Keratinocyte (primary cell): ENCODE data around the gene CUL4B. TPM values are rescaled to one million over a fixed set of nuclear protein-coding genes. Genes with fewer than 3 reads are reported as not detected.

Source experiments
- DNase-seq: peaks from one replicate; pipeline ENCODE4 v3.0.0-alpha.2; 2011; ENCODE audit warnings: low read depth, missing footprints, low spot score
- FAIRE-seq: peaks from 2 replicates; lab custom pipeline; 2011; peaks lifted over from hg19 to GRCh38; lab: Jason Lieb, UNC
- H2AFZ ChIP-seq: 2 replicates; pipeline ENCODE4 v1.6.0; 2012; ENCODE audit warnings: low read length, control low read depth, inconsistent platforms; ENCODE audit not compliant: control insufficient read depth
- H3K27ac ChIP-seq: 2 replicates; pipeline ENCODE4 v1.5.1; 2011; ENCODE audit warnings: low read length; ENCODE audit not compliant: control insufficient read depth, insufficient read depth
- H3K27me3 ChIP-seq: 3 replicates; pipeline ENCODE4 v1.6.0; 2011; ENCODE audit warnings: low read length; ENCODE audit not compliant: control insufficient read depth, insufficient read depth; ENCODE audit errors: extremely low read depth
- H3K36me3 ChIP-seq, 2 experiments: 2 replicates in 1 of 2; 3 replicates in 1 of 2; pipeline ENCODE4 v1.5.1; 2011; ENCODE audit warnings: low read length in 2 of 2, mild to moderate bottlenecking in 1 of 2; ENCODE audit not compliant: control insufficient read depth in 2 of 2, insufficient read depth in 2 of 2; ENCODE audit errors: extremely low read depth in 1 of 2
- H3K4me1 ChIP-seq: 3 replicates; pipeline ENCODE4 v1.5.1; 2011; ENCODE audit warnings: low read length; ENCODE audit not compliant: control insufficient read depth, insufficient read depth; ENCODE audit errors: extremely low read depth
- H3K4me2 ChIP-seq: 3 replicates; pipeline ENCODE4 v1.6.0; 2011; ENCODE audit warnings: low read depth, low read length; ENCODE audit not compliant: control insufficient read depth, insufficient read depth; ENCODE audit errors: extremely low read depth
- H3K4me3 ChIP-seq, 3 experiments: fragments of 200-600 bp in 1 of 3; sonication (generic) in 1 of 3; 2 replicates in 2 of 3; 3 replicates in 1 of 3; pipeline ENCODE4 v1.5.1; 2011 to 2016; ENCODE audit warnings: low read length in 3 of 3, mild to moderate bottlenecking in 3 of 3, control low read depth in 2 of 3, inconsistent platforms in 1 of 3, low read depth in 1 of 3, mixed read lengths in 1 of 3, mixed run types in 1 of 3, moderate library complexity in 1 of 3; ENCODE audit not compliant: control insufficient read depth in 2 of 3, insufficient read depth in 2 of 3; ENCODE audit errors: extremely low read depth in 1 of 3
- H3K79me2 ChIP-seq: 2 replicates; pipeline ENCODE4 v1.6.0; 2012; ENCODE audit warnings: low read length; ENCODE audit not compliant: control insufficient read depth, insufficient read depth
- H3K9ac ChIP-seq: 3 replicates; pipeline ENCODE4 v1.6.0; 2011; ENCODE audit warnings: low read length; ENCODE audit not compliant: control insufficient read depth, insufficient read depth; ENCODE audit errors: extremely low read depth
- H3K9me1 ChIP-seq: 3 replicates; pipeline ENCODE4 v1.6.0; 2011; ENCODE audit warnings: low read length; ENCODE audit not compliant: control insufficient read depth, insufficient read depth; ENCODE audit errors: extremely low read depth
- H3K9me3 ChIP-seq: 2 replicates; pipeline ENCODE4 v1.5.1; 2012; ENCODE audit warnings: low read depth, low read length; ENCODE audit not compliant: control insufficient read depth
- H4K20me1 ChIP-seq: 3 replicates; pipeline ENCODE4 v1.6.0; 2011; ENCODE audit warnings: low read length; ENCODE audit not compliant: control insufficient read depth, insufficient read depth; ENCODE audit errors: extremely low read depth
- EZH2 ChIP-seq: IDR thresholded peaks from one replicate; pipeline ENCODE4 v1.6.1; 2012; ENCODE audit warnings: inconsistent platforms, mild to moderate bottlenecking, low read length, moderate library complexity
- dilution Hi-C: fragments of 300-500 bp; cut with MboI; formaldehyde crosslinking; loops from one replicate; pipeline ENCODE4 v1.7.0; 2020; ENCODE audit warnings: low sequenced_read_pairs; ENCODE audit not compliant: extremely low pct_ligation_motif_present
- polyA plus RNA-seq, 5 experiments: library from polyadenylated mRNA; depleted of rRNA in 3 of 5; stranded (reverse) in 3 of 5; stranded (forward) in 1 of 5; unstranded in 1 of 5; fragments of >200 nt; gene quantifications; 1 replicate in 1 of 5; 2 replicates in 3 of 5; 3 replicates in 1 of 5; pipeline versions ENCODE4 v1.2.1 to v1.2.3, GENCODE V29; 2011 to 2012; ENCODE audit warnings: missing spikeins in 2 of 5, low read depth in 1 of 5, low replicate concordance in 1 of 5
- TF ChIP-seq, protein P1 (sequence below), 3 experiments: IDR thresholded peaks in 1 of 3; conservative IDR thresholded peaks in 1 of 3; optimal IDR thresholded peaks in 1 of 3; 2 replicates in 2 of 3; 3 replicates in 1 of 3; pipeline versions ENCODE3 to v1.5.1; 2011; ENCODE audit warnings: low read length in 3 of 3, mild to moderate bottlenecking in 3 of 3, moderate library complexity in 2 of 3, control low read depth in 1 of 3, inconsistent platforms in 1 of 3; ENCODE audit not compliant: insufficient read depth in 2 of 3; ENCODE audit errors: extremely low read depth in 1 of 3

CUL4B gene
- polyA plus RNA-seq, 1 donor (not counting 4 experiments of a cell fraction or from before 2014, with no cell fraction given): 23.3 TPM

DNA sequence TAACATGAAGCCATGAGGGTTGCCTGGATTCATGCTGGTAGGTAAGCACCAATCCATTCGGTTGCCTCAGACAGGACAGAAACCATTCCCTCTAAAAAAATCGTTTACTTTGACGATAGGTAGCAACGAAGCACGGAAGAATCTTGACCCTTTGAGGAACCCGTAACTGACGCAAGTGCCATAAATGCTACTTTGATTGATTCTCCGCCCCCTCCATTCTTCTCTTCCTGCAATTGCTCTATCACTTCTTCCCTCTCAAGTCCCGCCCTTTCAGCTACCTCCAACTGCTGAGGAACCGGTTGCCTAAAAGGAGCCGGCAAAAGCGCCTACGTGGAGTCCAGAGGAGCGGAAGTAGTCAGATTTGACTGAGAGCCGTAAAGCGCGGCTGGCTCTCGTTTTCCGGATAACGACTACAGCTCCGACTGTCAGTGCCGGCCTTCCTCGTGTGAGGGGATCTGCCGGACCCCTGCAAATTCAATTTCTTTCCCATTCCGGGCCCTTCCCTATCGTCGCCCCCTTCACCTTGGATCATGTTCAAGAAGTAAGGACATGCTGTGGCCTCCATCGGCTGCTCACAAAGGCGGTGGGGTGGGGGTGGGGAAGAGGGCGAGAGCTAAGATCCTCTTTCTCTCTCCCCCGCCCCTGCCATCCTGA lies 43.1 kb upstream of the CUL4B start, which contains the start of gene MCTS1:
MCTS1 (plus strand) TSS at position 395 of the 654 bp plus-strand sequence; CDS start at position 531, 136 bp downstream.
- peaks cover 17% of the 10 kb centered on the region for H3K79me2 ChIP-seq
- H3K9me1 ChIP-seq: no peaks in the 10 kb centered on the region
- H3K27me3 ChIP-seq: no peaks in the 10 kb centered on the region
- TF ChIP-seq, protein P1, sequence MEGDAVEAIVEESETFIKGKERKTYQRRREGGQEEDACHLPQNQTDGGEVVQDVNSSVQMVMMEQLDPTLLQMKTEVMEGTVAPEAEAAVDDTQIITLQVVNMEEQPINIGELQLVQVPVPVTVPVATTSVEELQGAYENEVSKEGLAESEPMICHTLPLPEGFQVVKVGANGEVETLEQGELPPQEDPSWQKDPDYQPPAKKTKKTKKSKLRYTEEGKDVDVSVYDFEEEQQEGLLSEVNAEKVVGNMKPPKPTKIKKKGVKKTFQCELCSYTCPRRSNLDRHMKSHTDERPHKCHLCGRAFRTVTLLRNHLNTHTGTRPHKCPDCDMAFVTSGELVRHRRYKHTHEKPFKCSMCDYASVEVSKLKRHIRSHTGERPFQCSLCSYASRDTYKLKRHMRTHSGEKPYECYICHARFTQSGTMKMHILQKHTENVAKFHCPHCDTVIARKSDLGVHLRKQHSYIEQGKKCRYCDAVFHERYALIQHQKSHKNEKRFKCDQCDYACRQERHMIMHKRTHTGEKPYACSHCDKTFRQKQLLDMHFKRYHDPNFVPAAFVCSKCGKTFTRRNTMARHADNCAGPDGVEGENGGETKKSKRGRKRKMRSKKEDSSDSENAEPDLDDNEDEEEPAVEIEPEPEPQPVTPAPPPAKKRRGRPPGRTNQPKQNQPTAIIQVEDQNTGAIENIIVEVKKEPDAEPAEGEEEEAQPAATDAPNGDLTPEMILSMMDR (optimal IDR thresholded peaks at IDR 0.05 in 1 of 3, IDR thresholded peaks at IDR 0.05 in 1 of 3, conservative IDR thresholded peaks at IDR 0.05 in 1 of 3; ENCODE audit: extremely low read depth in 1 of 3, insufficient read depth in 2 of 3, low read length in 3 of 3): no peak
- no peak for TF ChIP-seq EZH2
- peak within 1 kb of the TSS; percentile 77 for H3K4me2 ChIP-seq
- H3K9ac ChIP-seq: peak within 1 kb of the TSS; percentile 87
- H4K20me1 ChIP-seq: no peaks in the 10 kb centered on the region
- FAIRE-seq: no peak
- no peaks in the 10 kb centered on the region for H3K4me1 ChIP-seq
- H3K9me3 ChIP-seq: no peaks in the 10 kb centered on the region
- H2AFZ ChIP-seq: peak within 1 kb of the TSS; percentile 68
- peak within 1 kb of the TSS; percentile 87 for H3K27ac ChIP-seq
- peak within 1 kb of the TSS; percentile 63 to 85 (median 83) for H3K4me3 ChIP-seq
- dilution Hi-C loops: no loop called here
- no peaks in the 10 kb centered on the region for H3K36me3 ChIP-seq
- peak; percentile 69 for DNase-seq

DNA sequence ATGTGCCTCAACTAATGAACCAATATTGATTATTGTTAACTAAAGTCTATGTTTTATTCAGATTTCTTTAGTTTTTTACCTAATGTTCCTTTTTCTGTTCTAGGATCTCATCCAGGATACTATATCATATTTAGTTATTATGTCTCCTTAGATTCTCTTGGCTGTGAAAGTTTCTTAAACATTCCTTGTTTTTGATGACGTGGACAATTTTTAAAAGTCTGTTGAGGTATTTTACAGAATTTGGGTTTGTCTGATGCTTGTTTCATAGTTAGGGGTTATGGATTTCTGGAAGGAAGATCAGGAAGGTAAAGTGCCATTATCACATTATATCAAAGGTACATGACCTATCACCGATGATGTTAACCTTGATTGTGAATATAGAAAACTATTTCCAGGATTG lies 24.9 kb upstream of the CUL4B start:
- no peak overlapping the region for H3K4me2 ChIP-seq
- H3K27ac ChIP-seq: no peak overlapping the region
- H3K9ac ChIP-seq: no peak overlapping the region
- no peaks in the 10 kb centered on the region for H3K36me3 ChIP-seq
- no peaks in the 10 kb centered on the region for H3K79me2 ChIP-seq
- no peaks in the 10 kb centered on the region for H3K27me3 ChIP-seq
- H2AFZ ChIP-seq: no peak overlapping the region
- dilution Hi-C loops: no loop called here
- FAIRE-seq (no peak), DNase-seq (no peak)
- H4K20me1 ChIP-seq: no peaks in the 10 kb centered on the region
- no peak overlapping the region for H3K4me3 ChIP-seq
- no peaks in the 10 kb centered on the region for H3K9me1 ChIP-seq
- TF ChIP-seq, protein P1 (optimal IDR thresholded peaks at IDR 0.05 in 1 of 3, IDR thresholded peaks at IDR 0.05 in 1 of 3, conservative IDR thresholded peaks at IDR 0.05 in 1 of 3; ENCODE audit: extremely low read depth in 1 of 3, insufficient read depth in 2 of 3, low read length in 3 of 3): no peak
- TF ChIP-seq EZH2: no peak
- H3K4me1 ChIP-seq: no peaks in the 10 kb centered on the region
- H3K9me3 ChIP-seq: no peaks in the 10 kb centered on the region
